Measurements from ENCODE around the gene FLYWCH2.

Gene FLYWCH2

GRCh38 chr16:2881783-2882649 is 999 bp upstream of the FLYWCH2 start:
- DNase-seq (ENCODE audit: low read depth), result no peak

DNA sequence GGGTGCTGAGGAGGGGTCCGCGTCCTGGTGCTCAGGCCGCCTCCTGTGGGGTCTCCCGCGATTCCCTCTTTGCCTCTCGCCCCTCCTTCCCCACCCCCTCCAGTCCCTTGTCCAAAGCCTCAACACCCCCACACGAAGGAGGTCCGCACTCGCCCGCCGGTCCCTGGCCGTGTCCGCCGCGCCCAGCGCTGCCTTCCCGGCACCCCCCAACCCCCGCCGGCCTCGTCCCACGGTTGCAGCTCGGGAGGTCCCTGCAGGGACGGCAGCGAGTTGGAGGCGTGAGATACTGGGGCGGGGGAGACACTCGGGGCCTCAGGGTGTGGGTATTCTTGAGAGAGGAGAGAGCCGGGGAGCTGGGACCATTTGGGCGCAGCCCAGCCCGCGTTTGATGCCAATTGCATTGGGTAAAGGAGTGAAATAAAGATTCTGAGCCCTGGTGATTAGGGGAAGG is 468 bp downstream of the FLYWCH2 start:
- DNase-seq (ENCODE audit: low read depth), result no peak

DNA sequence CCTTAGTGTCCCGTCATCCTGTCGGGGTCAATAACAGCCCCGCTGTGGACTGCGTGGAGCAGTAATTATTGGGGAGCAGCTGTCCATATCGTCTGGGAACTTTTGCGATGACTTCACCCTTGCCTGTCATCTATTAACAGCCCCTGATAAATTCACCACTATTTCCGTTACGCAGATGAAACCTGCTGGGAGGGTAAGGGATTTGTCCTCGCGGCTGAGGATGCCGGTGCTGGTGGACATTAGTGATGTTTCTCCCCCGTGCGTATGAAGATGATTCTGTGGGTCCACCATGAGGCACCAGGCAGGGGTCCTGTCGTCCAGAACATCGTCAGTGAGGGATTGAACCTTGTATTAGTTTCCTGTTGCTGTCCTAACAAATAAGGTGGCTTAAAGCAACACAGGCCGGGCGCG is 1.0 kb downstream of the FLYWCH2 start:
- DNase-seq (ENCODE audit: low read depth), result no peak

- DNase-seq (ENCODE audit: low read depth), result no peak
Observed at GRCh38 chr16:2894231-2894630, 11.2 kb downstream of the FLYWCH2 start.

- DNase-seq (ENCODE audit: low read depth), result no peak
Observed at GRCh38 chr16:2895813-2896212, 12.8 kb downstream of the FLYWCH2 start.

DNA sequence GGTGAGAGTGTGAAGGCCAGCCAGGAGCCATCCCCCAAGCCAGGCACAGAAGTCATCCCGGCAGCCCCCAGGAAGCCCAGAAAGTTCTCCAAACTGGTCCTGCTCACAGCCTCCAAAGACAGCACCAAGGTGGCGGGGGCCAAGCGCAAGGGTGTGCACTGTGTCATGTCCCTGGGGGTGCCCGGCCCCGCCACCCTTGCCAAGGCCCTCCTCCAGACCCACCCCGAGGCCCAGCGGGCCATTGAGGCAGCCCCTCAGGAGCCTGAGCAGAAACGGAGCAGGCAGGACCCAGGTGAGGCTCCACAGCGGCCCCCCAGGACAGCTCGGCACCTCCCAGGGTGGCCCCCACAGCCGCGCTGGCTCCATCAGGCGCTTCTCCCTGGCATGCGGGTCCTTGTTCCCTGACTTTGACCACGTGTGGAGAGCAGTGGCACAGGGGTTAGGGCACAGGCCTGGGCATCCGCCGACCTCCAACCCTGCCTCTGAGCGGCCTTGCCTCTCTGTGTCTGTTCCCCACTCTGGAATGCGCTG is 13.5 kb downstream of the FLYWCH2 start:
- no peak for DNase-seq (ENCODE audit: low read depth)

DNA sequence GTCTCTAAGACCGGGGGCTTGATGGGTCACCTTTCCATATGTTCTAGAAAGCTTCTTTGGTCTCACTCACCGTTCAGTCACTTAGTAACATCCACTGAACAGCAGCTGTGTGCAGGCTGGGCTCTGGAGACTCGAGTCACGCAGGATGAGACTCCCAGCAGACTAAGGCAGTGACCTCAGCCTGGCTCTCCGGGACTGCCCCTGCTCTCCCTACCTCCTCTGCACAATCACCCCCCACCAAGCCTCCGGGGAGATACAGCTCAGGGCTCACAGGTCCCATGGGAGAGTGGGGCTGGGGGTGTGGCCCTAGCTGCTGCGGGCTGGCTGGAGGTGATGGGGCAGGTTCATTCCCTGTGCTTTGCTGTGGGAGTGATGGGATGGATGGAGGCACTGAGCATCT is 14.1 kb downstream of the FLYWCH2 start:
- DNase-seq (ENCODE audit: low read depth), result no peak

- no peak for DNase-seq (ENCODE audit: low read depth)
Observed at GRCh38 chr16:2898831-2899563, 16.0 kb downstream of the FLYWCH2 start.

GRCh38 chr16:2899564-2900072 is 16.6 kb downstream of the FLYWCH2 start:
- no peak for DNase-seq (ENCODE audit: low read depth)

GRCh38 chr16:2900526-2901075 is 17.6 kb downstream of the FLYWCH2 start:
- DNase-seq (ENCODE audit: low read depth), result no peak

DNA sequence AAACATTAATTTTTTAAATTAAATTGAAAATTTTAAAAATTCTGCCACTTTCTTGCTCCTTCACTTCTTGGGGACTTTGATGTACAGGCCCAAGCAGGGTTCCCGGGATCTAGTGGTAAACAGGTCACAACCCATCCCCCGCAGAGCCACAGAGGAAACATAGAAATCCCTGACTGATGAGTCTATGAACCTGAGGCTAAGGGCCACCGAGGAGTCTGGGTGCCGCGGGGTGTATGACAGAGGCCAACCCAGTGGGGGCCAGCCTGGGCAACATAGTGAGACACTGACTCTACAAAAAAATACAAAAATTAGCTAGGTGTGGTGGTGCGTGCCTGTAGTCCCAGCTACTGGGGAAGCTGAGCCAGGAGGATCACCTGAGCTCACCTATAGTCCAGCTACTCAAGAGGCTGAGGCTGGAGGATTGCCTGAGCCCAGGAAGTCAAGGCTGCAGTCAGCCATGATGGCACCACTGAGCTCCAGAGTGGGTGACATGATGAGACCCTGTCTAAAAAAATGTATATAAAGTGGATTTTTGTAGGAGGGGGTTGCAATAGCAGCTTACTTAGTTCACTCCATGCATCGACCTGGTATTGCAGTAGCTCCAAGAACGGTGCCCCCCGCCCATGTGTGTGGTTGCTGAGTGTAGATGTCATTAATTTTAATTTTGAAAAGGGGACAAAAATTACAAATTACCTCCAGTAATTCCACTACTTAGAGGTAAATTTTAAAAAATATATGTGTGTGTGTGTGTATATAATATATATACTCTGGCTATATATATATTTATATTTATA is 19.5 kb downstream of the FLYWCH2 start:
- no peak for DNase-seq (ENCODE audit: low read depth)

DNA sequence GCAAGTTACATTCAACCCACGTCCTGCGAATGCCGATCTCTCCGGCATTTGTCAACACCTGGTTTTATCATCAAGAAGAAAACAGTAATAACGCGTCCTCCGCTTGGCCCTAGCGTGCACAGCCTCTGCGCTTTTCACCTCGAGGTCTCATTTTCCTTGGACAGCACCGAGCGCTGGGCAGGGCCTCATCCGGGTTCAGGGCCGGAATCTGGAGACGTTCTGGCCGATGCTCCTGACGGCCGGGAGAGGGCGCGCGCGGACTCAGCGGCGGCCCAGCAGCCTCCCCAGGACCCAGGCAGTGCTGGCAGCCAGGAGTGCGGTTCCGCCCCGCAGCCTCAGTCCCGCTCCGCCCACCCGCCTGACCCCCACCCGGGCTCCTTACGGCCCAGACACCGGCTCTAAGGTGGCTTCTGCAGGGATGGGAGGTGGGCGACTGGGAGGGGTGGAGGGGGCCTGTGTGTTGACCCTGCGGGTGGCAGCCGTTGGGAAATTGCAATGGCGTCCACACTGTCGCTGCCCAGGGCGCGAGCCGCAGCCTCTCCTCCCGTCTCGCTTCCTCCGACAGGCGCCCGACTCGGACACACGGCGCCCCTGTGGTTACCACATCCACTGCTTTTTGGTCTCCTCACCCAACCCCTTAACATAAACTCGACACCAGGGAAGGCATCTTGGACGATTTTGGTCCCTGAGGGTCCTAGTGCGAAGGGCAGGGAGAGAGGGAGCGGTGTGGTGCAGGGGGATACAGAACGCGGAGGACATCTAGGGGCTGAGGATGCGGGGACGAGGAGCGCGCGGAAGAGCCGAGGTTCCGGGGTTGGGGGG is 21.3 kb downstream of the FLYWCH2 start:
- DNase-seq (ENCODE audit: low read depth), result peak; percentile 61

GRCh38 chr16:2904922-2905240 is 21.9 kb downstream of the FLYWCH2 start:
- DNase-seq (ENCODE audit: low read depth), result no peak

DNA sequence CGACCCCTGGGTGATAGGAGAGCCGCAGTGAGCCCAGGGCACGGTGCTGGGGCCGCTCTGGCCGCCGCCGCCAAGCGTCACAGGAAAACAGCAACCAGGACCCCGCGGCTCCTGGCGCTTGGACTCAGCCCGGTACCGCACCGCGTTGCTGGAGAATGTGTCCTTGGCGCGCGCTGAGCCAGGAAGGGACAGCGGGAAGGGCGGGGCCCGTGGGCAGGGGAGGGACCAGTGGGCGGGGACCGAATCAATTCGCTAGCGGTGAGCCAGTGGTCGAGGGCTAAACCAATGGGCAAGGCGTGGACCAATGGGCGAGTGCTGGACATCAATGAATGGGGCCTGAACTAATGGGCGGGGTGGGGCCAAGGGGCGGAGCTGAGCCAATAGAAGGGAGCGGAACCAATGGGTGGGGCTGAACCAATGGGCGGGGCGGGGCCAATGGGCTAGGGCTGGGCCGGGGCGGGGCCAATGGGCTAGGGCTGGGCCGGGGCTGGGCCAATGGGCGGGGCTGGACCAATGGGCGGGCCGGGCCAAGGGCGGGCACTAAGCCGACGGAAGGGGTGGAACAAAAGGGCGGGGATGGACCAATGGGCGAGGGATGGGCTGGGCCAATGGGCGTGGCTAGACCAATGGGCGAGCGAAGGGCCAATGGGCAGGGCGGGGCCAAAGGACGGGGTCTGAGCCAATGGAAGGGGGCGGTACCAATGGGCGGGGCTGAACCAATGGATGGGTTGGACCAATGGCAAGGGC is 22.4 kb downstream of the FLYWCH2 start:
- DNase-seq (ENCODE audit: low read depth), result peak; percentile 73

DNA sequence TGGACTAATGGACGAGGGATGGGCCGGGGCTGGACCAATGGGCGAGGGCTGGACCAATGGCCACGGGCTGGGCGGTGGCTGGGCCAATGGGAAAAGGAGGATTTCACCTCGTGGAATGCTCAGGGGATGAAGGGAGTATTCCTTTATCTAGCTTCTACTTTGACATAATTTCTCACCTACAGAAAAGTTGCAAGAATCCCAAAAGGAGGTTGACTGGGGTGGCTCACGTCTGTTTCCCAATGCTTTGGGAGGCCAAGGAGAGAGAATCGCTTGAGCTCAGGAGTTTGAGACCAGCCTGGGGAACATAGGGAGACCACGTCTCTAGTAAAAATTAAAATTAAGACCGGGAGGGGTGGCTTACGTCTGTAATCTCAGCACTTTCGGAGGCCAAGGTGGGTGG is 23.0 kb downstream of the FLYWCH2 start:
- no peak for DNase-seq (ENCODE audit: low read depth)

- peak; percentile 24 for DNase-seq (ENCODE audit: low read depth)
Observed at GRCh38 chr16:2907084-2907753, 24.2 kb downstream of the FLYWCH2 start.

DNA sequence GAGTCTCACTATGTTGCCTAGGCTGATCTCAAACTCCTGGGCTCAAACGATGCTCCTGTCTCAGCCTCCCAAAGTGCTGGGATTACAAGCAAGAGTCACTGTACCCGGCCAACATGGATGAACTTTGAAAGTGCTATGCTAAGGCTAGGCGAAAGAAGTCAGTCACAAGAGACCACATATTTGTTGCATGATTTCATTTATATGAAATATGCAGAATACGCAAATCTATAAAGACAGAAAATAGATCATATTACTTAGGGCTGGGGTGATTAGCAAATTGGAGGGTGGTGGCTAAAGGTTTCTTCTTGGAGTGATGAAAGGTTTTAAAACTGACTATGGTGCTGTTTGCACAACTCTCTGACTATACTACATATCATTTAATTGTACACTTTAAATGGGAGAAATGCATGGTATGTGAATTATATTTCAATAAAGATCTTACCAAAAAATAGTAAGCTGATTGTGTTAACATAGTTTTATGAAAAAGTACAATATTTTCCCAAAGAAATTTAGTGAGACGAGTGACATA is 27.5 kb downstream of the FLYWCH2 start:
- no peak for DNase-seq (ENCODE audit: low read depth)

DNA sequence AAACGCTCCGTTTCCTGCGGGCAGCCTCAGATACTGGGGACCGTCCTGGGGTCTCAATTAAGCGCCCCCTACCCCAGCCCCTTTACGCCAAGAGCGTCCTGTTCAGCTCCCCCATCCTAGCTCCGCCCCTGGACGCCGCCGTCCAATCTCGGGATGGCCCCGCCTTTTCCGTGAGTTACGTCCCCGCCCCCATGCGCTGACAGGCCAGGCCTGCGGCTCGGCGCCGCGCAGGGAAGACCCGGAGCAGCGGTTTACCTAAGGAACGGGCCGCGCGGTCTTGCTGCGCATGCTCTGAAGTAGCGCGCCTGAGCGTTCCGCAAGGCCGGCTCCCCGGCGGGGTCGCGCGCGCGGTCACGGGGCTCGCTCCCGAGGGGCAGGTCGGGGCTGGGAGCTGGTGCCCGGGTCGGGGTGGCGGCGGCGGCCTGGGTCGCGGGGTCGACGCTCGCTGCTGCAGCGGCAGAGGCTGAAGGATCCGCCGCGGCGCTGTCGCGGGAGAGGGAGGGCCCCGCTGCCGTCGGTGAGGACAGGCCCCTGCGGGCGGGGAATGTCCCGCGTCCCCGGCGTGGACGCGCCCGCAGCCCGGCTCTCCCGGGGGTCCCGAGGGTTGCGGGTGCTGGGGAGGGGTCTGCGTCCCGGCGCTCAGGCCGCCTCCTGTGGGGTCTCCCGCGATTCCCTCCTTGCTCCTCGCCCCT is 28.8 kb downstream of the FLYWCH2 start, which contains the start of gene FLYWCH1:
Gene FLYWCH1 (plus strand): TSS at position 294 of the 692 bp plus-strand sequence. CDS start 17,755 bp downstream, outside the sequence.
- peak; percentile 99 for DNase-seq (ENCODE audit: low read depth)
